ENCODE results near the gene DEUP1. TPM values are rescaled to one million over a fixed set of nuclear protein-coding genes. Genes with fewer than 3 reads are reported as not detected.
"Not testable (repeated sequence)": the region's sequence is repeated elsewhere in the genome, so short reads cannot be mapped to it uniquely, and the experiment has no call there.

DEUP1 gene
- total RNA-seq, 2 donors from 2014 or later: not detected

GRCh38 chr11:93289782-93290463, 40.6 kb upstream of the DEUP1 start:
- TF ChIP-seq CTCF (IDR thresholded peaks at IDR 0.05): no peak
- no peak for DNase-seq (ENCODE audit: low spot score)
- Histone ChIP-seq H3K4me1 (ENCODE audit: control insufficient read depth in 1 of 2, low read depth in 2 of 2) (no peaks in the 10 kb centered on the region), H3K27me3 (replicated peaks; ENCODE audit: insufficient read depth) (no peaks in the 10 kb centered on the region), H3K9me3 (no peaks in the 10 kb centered on the region), H3K27ac (no peak overlapping the region), H3K4me3 (no peak overlapping the region), H3K36me3 (no peaks in the 10 kb centered on the region)
- ATAC-seq (ENCODE audit: insufficient number of reproducible peaks, low FRiP score, low read depth): no peak

DNA sequence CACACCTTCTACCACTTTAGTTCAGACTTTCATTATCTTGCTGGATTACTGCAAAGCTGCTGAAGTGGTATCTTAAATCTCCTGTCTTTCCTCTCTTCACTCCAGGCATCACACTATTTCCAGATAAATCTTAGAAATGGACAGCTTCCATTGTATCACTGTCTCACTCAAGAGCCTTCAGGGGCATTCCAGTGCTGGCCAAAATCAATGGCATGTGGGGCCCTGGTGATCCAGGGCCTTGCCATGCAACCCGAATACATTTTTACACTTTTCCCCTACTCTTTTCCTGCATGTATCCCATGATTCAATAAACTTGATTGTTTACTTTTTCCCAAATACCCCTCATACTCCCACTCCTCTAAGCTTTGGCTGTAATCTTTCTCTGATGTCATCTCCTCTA, 39.4 kb upstream of the DEUP1 start:
- no peak for TF ChIP-seq CTCF (IDR thresholded peaks at IDR 0.05)
- H3K4me1 ChIP-seq (ENCODE audit: control insufficient read depth in 1 of 2, low read depth in 2 of 2): no peaks in the 10 kb centered on the region
- no peaks in the 10 kb centered on the region for H3K9me3 ChIP-seq
- H3K36me3 ChIP-seq: no peaks in the 10 kb centered on the region
- DNase-seq (ENCODE audit: low spot score) (no peak), ATAC-seq (ENCODE audit: insufficient number of reproducible peaks, low FRiP score, low read depth) (no peak)
- no peak overlapping the region for H3K4me3 ChIP-seq
- H3K27ac ChIP-seq: no peak overlapping the region
- H3K27me3 ChIP-seq (replicated peaks; ENCODE audit: insufficient read depth): no peaks in the 10 kb centered on the region

GRCh38 chr11:93291898-93292297, 38.6 kb upstream of the DEUP1 start:
- H3K27me3 ChIP-seq (replicated peaks; ENCODE audit: insufficient read depth): no peaks in the 10 kb centered on the region
- H3K36me3 ChIP-seq: no peaks in the 10 kb centered on the region
- no peak for TF ChIP-seq CTCF (IDR thresholded peaks at IDR 0.05)
- no peak for DNase-seq (ENCODE audit: low spot score)
- no peak overlapping the region for H3K27ac ChIP-seq
- H3K4me1 ChIP-seq (ENCODE audit: control insufficient read depth in 1 of 2, low read depth in 2 of 2): no peaks in the 10 kb centered on the region
- no peak for ATAC-seq (ENCODE audit: insufficient number of reproducible peaks, low FRiP score, low read depth)
- no peak overlapping the region for H3K4me3 ChIP-seq
- H3K9me3 ChIP-seq: no peaks in the 10 kb centered on the region

DNA sequence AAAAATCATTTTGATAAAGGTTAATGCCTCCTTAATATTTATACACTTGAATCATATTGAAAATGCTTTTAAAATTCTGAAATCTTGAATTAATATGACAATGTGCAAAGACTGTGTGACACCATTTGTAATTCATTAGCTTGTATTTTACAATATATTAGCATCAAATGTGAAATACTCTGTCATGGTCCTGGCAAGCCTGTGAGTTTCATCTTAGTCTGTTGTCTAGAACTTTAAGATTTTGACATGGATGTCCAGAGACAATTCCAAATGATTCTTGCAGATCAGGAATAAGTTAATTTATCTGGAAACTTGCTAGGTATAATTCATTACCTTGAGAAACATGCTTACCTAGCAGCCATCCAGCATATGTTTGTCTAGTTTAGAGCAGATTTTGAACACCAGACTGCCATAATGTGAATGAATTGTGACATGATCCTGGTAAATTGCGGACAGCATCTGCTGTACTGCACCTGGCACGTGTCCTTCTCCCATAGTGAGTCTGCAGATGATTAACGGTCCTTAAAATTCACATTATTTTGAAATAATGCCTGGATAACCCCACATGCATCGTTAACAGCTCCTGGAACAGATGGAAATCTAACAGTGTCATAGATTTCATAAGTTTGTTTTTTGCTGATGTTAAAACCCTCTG, 34.5 kb upstream of the DEUP1 start:
- H3K4me1 ChIP-seq (ENCODE audit: control insufficient read depth in 1 of 2, low read depth in 2 of 2): no peaks in the 10 kb centered on the region
- no peaks in the 10 kb centered on the region for H3K9me3 ChIP-seq
- no peak for ATAC-seq (ENCODE audit: insufficient number of reproducible peaks, low FRiP score, low read depth)
- TF ChIP-seq CTCF (IDR thresholded peaks at IDR 0.05): no peak
- H3K4me3 ChIP-seq: no peak overlapping the region
- no peak overlapping the region for H3K27ac ChIP-seq
- no peaks in the 10 kb centered on the region for H3K27me3 ChIP-seq (replicated peaks; ENCODE audit: insufficient read depth)
- DNase-seq (ENCODE audit: low spot score): no peak
- no peaks in the 10 kb centered on the region for H3K36me3 ChIP-seq

DNA sequence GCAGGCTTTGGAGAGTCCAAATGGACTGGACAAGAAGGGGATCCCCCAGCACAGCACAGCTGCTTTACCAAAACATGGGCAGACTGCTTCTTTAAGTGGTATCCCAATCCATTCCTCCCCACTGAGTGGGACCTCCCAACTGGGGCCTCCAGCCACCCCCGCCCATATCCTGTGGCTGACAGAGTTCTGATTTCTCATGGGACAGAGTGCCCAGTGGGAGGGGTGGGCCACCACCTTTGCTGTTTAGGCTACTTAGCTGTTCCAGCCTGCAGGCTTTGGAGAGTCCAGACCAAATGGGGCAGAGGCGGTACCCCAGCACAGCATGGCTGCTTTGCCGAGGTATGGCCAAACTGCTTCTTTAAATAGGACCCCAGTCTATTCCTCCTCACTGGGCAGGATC, 26.9 kb upstream of the DEUP1 start:
- DNase-seq (ENCODE audit: low spot score) (no peak), ATAC-seq (ENCODE audit: insufficient number of reproducible peaks, low FRiP score, low read depth) (no peak)
- TF ChIP-seq CTCF (IDR thresholded peaks at IDR 0.05): no peak
- H3K27ac ChIP-seq: no peak overlapping the region
- H3K36me3 ChIP-seq: no peaks in the 10 kb centered on the region
- H3K4me3 ChIP-seq: no peak overlapping the region
- H3K27me3 ChIP-seq (replicated peaks; ENCODE audit: insufficient read depth): no peaks in the 10 kb centered on the region
- H3K9me3 ChIP-seq: no peaks in the 10 kb centered on the region
- no peaks in the 10 kb centered on the region for H3K4me1 ChIP-seq (ENCODE audit: control insufficient read depth in 1 of 2, low read depth in 2 of 2)

- ATAC-seq (ENCODE audit: insufficient number of reproducible peaks, low FRiP score, low read depth); H3K27me3 ChIP-seq (replicated peaks; ENCODE audit: insufficient read depth); H3K4me1 ChIP-seq (ENCODE audit: control insufficient read depth in 1 of 2, low read depth in 2 of 2); DNase-seq (ENCODE audit: low spot score); H3K4me3 ChIP-seq; H3K36me3 ChIP-seq; H3K27ac ChIP-seq: not testable (repeated sequence)
- H3K9me3 ChIP-seq: peaks cover 13% of the 10 kb centered on the region
Measured at GRCh38 chr11:93314399-93314798, 16.1 kb upstream of the DEUP1 start.
